Liver (tissue), 3 donors: ENCODE measurements around the gene COLEC12.

Experiments used
- CTCF ChIP-seq: fragments of 150-350 bp; IDR thresholded peaks from 2 replicates; pipeline ENCODE4 v1.5.1; 2017; ENCODE audit warnings: improper control_type of control experiment, low read depth, low read length; ENCODE audit not compliant: missing input control
- FOXA1 ChIP-seq: IDR thresholded peaks from 2 replicates; pipeline ENCODE4 v1.6.1; 2016; ENCODE audit warnings: antibody characterized with exemption
- HNF4G ChIP-seq: IDR thresholded peaks from 2 replicates; pipeline ENCODE4 v1.6.1; 2016; ENCODE audit warnings: antibody characterized with exemption
- MAX ChIP-seq: IDR thresholded peaks from 2 replicates; pipeline ENCODE4 v1.6.1; 2016; ENCODE audit warnings: antibody characterized with exemption
- YY1 ChIP-seq: IDR thresholded peaks from 2 replicates; pipeline ENCODE4 v1.6.1; 2016; ENCODE audit warnings: antibody characterized with exemption, mild to moderate bottlenecking
- ZBTB33 ChIP-seq: IDR thresholded peaks from 2 replicates; pipeline ENCODE4 v1.6.1; 2016; ENCODE audit warnings: antibody characterized with exemption
- donor health status: healthy.
- donor health status: healthy.

GRCh38 chr18:390741-391478, 109.6 kb downstream of the COLEC12 start:
- TF ChIP-seq ZBTB33: no peak
- no peak for TF ChIP-seq CTCF
- TF ChIP-seq YY1: no peak
- no peak for TF ChIP-seq HNF4G
- no peak for TF ChIP-seq FOXA1
- TF ChIP-seq MAX: no peak
